IMR-90 (cell line): ENCODE results near the gene SFTPD. TPM values are rescaled to one million over a fixed set of nuclear protein-coding genes. Genes with fewer than 3 reads are reported as not detected.
"Not testable (repeated sequence)": the region's sequence is repeated elsewhere in the genome, so short reads cannot be mapped to it uniquely, and the experiment has no call there.

ENCODE experiments used
- ATAC-seq: fragments of 200-7000 bp; cut with Tn5 transposase; 2 replicates; pipeline ENCODE4 v1.9.1; 2020; ENCODE audit warnings: low read depth, mild to moderate bottlenecking, moderate library complexity
- BruUV-seq: library from RNA; stranded (reverse); fragments of 400-500 nt; replicated peaks from 2 replicates; lab custom pipeline; 2021; lab: Mats Ljungman, UMichigan
- CTCF ChIA-PET: fragments of 300-600 bp; formaldehyde crosslinking; extraction: SDS; loops from one replicate; lab custom pipeline; 2021; ENCODE audit warnings: antibody characterized with exemption; lab: Yijun Ruan, JAX
- POLR2A ChIA-PET: fragments of 300-600 bp; sonication (Branson Sonifier 250); formaldehyde crosslinking; loops from one replicate; lab custom pipeline; 2022; ENCODE audit warnings: antibody characterized with exemption; ENCODE audit not compliant: unreplicated experiment; lab: Charles Lee
- DNase-seq: peaks from one replicate; pipeline ENCODE4 v3.0.0; 2013
- H2AFZ ChIP-seq: replicated peaks from 2 replicates; pipeline ENCODE3; 2013; ENCODE audit warnings: low read length, mild to moderate bottlenecking; ENCODE audit not compliant: poor library complexity
- H2AK5ac ChIP-seq: 2 replicates; pipeline ENCODE4 v1.6.1; 2013; ENCODE audit warnings: low read depth, low read length, inconsistent platforms
- H2AK9ac ChIP-seq: replicated peaks from 2 replicates; pipeline ENCODE3; 2013; ENCODE audit warnings: mild to moderate bottlenecking, low read depth, low read length, moderate library complexity; ENCODE audit not compliant: poor library complexity
- H2BK120ac ChIP-seq: 2 replicates; pipeline ENCODE4 v1.6.1; 2013; ENCODE audit warnings: low read depth, low read length, inconsistent platforms
- H2BK15ac ChIP-seq: 3 replicates; pipeline ENCODE4 v1.6.1; 2013; ENCODE audit warnings: low read depth, low read length, inconsistent platforms
- H2BK20ac ChIP-seq: 2 replicates; pipeline ENCODE4 v1.6.1; 2013; ENCODE audit warnings: low read depth, mild to moderate bottlenecking, inconsistent platforms, low read length, moderate library complexity
- H2BK5ac ChIP-seq: 2 replicates; pipeline ENCODE4 v1.6.1; 2013; ENCODE audit warnings: mild to moderate bottlenecking, low read depth, low read length, inconsistent platforms; ENCODE audit not compliant: poor library complexity, severe bottlenecking
- H3K14ac ChIP-seq: replicated peaks from 2 replicates; pipeline ENCODE4 v1.6.1; 2013; ENCODE audit warnings: low read depth, low read length, inconsistent platforms
- H3K18ac ChIP-seq: 2 replicates; pipeline ENCODE4 v1.6.1; 2013; ENCODE audit warnings: low read depth, low read length, control low read depth
- H3K23ac ChIP-seq: 2 replicates; pipeline ENCODE4 v1.6.1; 2013; ENCODE audit warnings: low read depth, low read length, inconsistent platforms
- H3K27ac ChIP-seq: 2 replicates; pipeline ENCODE4 v1.5.1; 2013; ENCODE audit warnings: mild to moderate bottlenecking, control low read depth, low read length; ENCODE audit not compliant: insufficient read depth
- H3K27me3 ChIP-seq: 2 replicates; pipeline ENCODE4 v1.6.1; 2013; ENCODE audit warnings: low read length; ENCODE audit not compliant: control insufficient read depth, insufficient read depth
- H3K36me3 ChIP-seq: 2 replicates; pipeline ENCODE4 v1.6.1; 2013; ENCODE audit warnings: low read length, mixed read lengths; ENCODE audit not compliant: control insufficient read depth, insufficient read depth
- H3K4ac ChIP-seq: 2 replicates; pipeline ENCODE4 v1.6.1; 2013; ENCODE audit warnings: low read depth, low read length, inconsistent platforms
- H3K4me1 ChIP-seq: 2 replicates; pipeline ENCODE4 v1.6.1; 2013; ENCODE audit warnings: low read length, mixed read lengths; ENCODE audit not compliant: control insufficient read depth, insufficient read depth
- H3K4me2 ChIP-seq: 2 replicates; pipeline ENCODE4 v1.6.1; 2013; ENCODE audit warnings: low read depth, mild to moderate bottlenecking, control low read depth, low read length, moderate library complexity
- H3K4me3 ChIP-seq: 2 replicates; pipeline ENCODE4 v1.5.1; 2013; ENCODE audit warnings: low read depth, mild to moderate bottlenecking, control low read depth, low read length, moderate library complexity; ENCODE audit not compliant: insufficient read depth
- H3K56ac ChIP-seq: 2 replicates; pipeline ENCODE4 v1.6.1; 2013; ENCODE audit warnings: low read length, inconsistent platforms; ENCODE audit not compliant: insufficient read depth; ENCODE audit errors: extremely low read depth
- H3K79me1 ChIP-seq, 2 experiments: 2 replicates each; pipeline ENCODE4 v1.6.1; 2013; ENCODE audit warnings: low read length in 2 of 2, inconsistent platforms in 1 of 2, low read depth in 1 of 2
- H3K9ac ChIP-seq: 2 replicates; pipeline ENCODE4 v1.6.1; 2013; ENCODE audit warnings: low read depth, low read length, control low read depth
- H3K9me1 ChIP-seq: 2 replicates; pipeline ENCODE4 v1.6.1; 2013; ENCODE audit warnings: low read length, inconsistent platforms; ENCODE audit not compliant: insufficient read depth
- H3K9me3 ChIP-seq: 2 replicates; pipeline ENCODE4 v1.6.1; 2013; ENCODE audit warnings: low read length; ENCODE audit not compliant: control insufficient read depth, insufficient read depth
- H4K20me1 ChIP-seq: 2 replicates; pipeline ENCODE4 v1.6.1; 2013; ENCODE audit warnings: low read length, inconsistent platforms; ENCODE audit not compliant: insufficient read depth
- H4K5ac ChIP-seq: 2 replicates; pipeline ENCODE4 v1.6.1; 2013; ENCODE audit warnings: mild to moderate bottlenecking, low read depth, low read length, control low read depth
- H4K8ac ChIP-seq, 2 experiments: 2 replicates each; pipeline ENCODE4 v1.6.1; 2013; ENCODE audit warnings: low read depth in 2 of 2, low read length in 2 of 2, control low read depth in 1 of 2, inconsistent platforms in 1 of 2
- H4K91ac ChIP-seq: 2 replicates; pipeline ENCODE4 v1.6.1; 2013; ENCODE audit warnings: low read depth, low read length, inconsistent platforms; ENCODE audit not compliant: insufficient read depth
- WGBS, 2 experiments: methylation state at CpG; one replicate each; pipeline versions ENCODE4 v1.1.5 to v1.1.7; 2013; ENCODE audit warnings: missing lambda C conversion rate in 2 of 2; ENCODE audit not compliant: insufficient read length in 1 of 2; ENCODE audit errors: extremely low coverage in 2 of 2; 5-methylcytosine and 5-hydroxymethylcytosine counted together
- dilution Hi-C: fragments of 300-500 bp; cut with HindIII; formaldehyde crosslinking; loops from one replicate; pipeline ENCODE4 v1.14.3; 2018; ENCODE audit warnings: low sequenced_read_pairs; ENCODE audit not compliant: unreplicated experiment
- in situ Hi-C: fragments of 300-500 bp; cut with MboI; formaldehyde crosslinking; loops from 3 replicates; pipeline ENCODE4 v1.14.3; 2019; ENCODE audit warnings: low sequenced_read_pairs, inconsistent platforms, mixed read lengths
- intact Hi-C: fragments of 100-400 bp; cut with micrococcal nuclease; formaldehyde crosslinking; loops from 2 replicates; pipeline ENCODE4 v1.10.0; 2022
- polyA plus RNA-seq, 3 experiments: library from polyadenylated mRNA; depleted of rRNA; stranded (reverse); fragments of >200 nt; gene quantifications; 2 replicates each; pipeline ENCODE4 v1.2.3, GENCODE V29; 2012; ENCODE audit warnings: low replicate concordance in 1 of 3
- total RNA-seq: library from RNA; depleted of rRNA; stranded (reverse); fragments of >200 nt; gene quantifications from 2 replicates; pipeline ENCODE4 v1.2.3, GENCODE V29; 2012

The SFTPD gene
- total and polyA plus RNA-seq, 2 of the 4 experiments (the other 2 are of a cell fraction), result not detected

- dilution Hi-C loops, H3K9me3 ChIP-seq, H4K5ac ChIP-seq, H3K56ac ChIP-seq, H4K20me1 ChIP-seq, CTCF ChIA-PET, H3K4ac ChIP-seq, H3K4me3 ChIP-seq, H3K14ac ChIP-seq, ATAC-seq, H2AK5ac ChIP-seq, H3K4me2 ChIP-seq, BruUV-seq, H3K18ac ChIP-seq, H2BK15ac ChIP-seq, in situ Hi-C loops, H3K9ac ChIP-seq, H4K91ac ChIP-seq, H3K27ac ChIP-seq, H3K4me1 ChIP-seq, intact Hi-C loops, H3K36me3 ChIP-seq, H3K23ac ChIP-seq, H2AK9ac ChIP-seq, DNase-seq, H3K79me1 ChIP-seq, H2BK5ac ChIP-seq, H2AFZ ChIP-seq, H4K8ac ChIP-seq, H3K9me1 ChIP-seq, H2BK120ac ChIP-seq, H2BK20ac ChIP-seq, POLR2A ChIA-PET: not testable (repeated sequence)
- WGBS, 2 experiments, result no CpG with 5 or more reads among the region's 2 CpGs
- H3K27me3 ChIP-seq, result peaks cover 16% of the 10 kb centered on the region
Measured at GRCh38 chr10:79988199-79988598, 39.3 kb upstream of the SFTPD start.

- H3K36me3 ChIP-seq, H3K4me2 ChIP-seq, H3K4ac ChIP-seq, H4K91ac ChIP-seq, BruUV-seq, H3K9me3 ChIP-seq, CTCF ChIA-PET, H3K23ac ChIP-seq, H2BK120ac ChIP-seq, H2AK5ac ChIP-seq, H2BK15ac ChIP-seq, H3K18ac ChIP-seq, H2AFZ ChIP-seq, H4K20me1 ChIP-seq, H2BK20ac ChIP-seq, H3K9ac ChIP-seq, H3K4me1 ChIP-seq, H4K5ac ChIP-seq, H3K4me3 ChIP-seq, H4K8ac ChIP-seq, POLR2A ChIA-PET, H3K14ac ChIP-seq, DNase-seq, H3K27ac ChIP-seq, in situ Hi-C loops, H3K79me1 ChIP-seq, ATAC-seq, H3K9me1 ChIP-seq, H2BK5ac ChIP-seq, H2AK9ac ChIP-seq, H3K56ac ChIP-seq, dilution Hi-C loops, intact Hi-C loops: not testable (repeated sequence)
- no CpG with 5 or more reads among the region's 2 CpGs for WGBS, 2 experiments
- peaks cover 32% of the 10 kb centered on the region for H3K27me3 ChIP-seq
Measured at GRCh38 chr10:79986661-79987060, 37.8 kb upstream of the SFTPD start.
